Tibial nerve (tissue), 4 donors: Measurements from ENCODE around the gene SDK1.

Experiments used
- CTCF ChIP-seq, 5 experiments: fragments of 200-600 bp in 3 of 5; fragments of 450-650 bp in 2 of 5; sonication (generic) in 3 of 5; IDR thresholded peaks; one replicate each; pipeline ENCODE4 v1.5.1; 2016 to 2019; ENCODE audit warnings: antibody characterized with exemption in 5 of 5, mild to moderate bottlenecking in 3 of 5, moderate library complexity in 2 of 5
- EP300 ChIP-seq, 2 donors: sonication (generic); formaldehyde crosslinking; IDR thresholded peaks; one replicate each; pipeline ENCODE4 v1.6.1; 2017; ENCODE audit warnings: antibody characterized with exemption in 2 of 2, mild to moderate bottlenecking in 1 of 2

- TF ChIP-seq EP300 (IDR thresholded peaks at IDR 0.05) (no peak), CTCF (IDR thresholded peaks at IDR 0.05) (no peak)
These were observed 28.3 kb upstream of the SDK1 start for GRCh38 chr7:3272691-3273141.
